H1 (cell line): Measurements from ENCODE around the gene ZFAND3. TPM values are rescaled to one million over a fixed set of nuclear protein-coding genes. Genes with fewer than 3 reads are reported as not detected.
A peak's percentile ranks its signal among the peaks of the same experiment; 100 is the strongest.

ENCODE experiments used
- CTCF ChIA-PET: fragments of 300-600 bp; sonication (Branson Sonifier 250); formaldehyde crosslinking; loops from one replicate; lab custom pipeline; 2021; ENCODE audit not compliant: partially characterized antibody; lab: Charles Lee
- POLR2A ChIA-PET: fragments of 300-600 bp; sonication (Branson Sonifier 250); formaldehyde crosslinking; loops from one replicate; lab custom pipeline; 2021; ENCODE audit warnings: inconsistent platforms; ENCODE audit not compliant: partially characterized antibody; lab: Charles Lee
- DNase-seq, 2 experiments: peaks; one replicate each; pipeline versions ENCODE4 v3.0.0 to v3.0.0-alpha.2; 2010 to 2022; ENCODE audit warnings: low spot score in 2 of 2, low read depth in 1 of 2, mixed read lengths in 1 of 2
- FAIRE-seq: peaks from 2 replicates; lab custom pipeline; 2011; peaks lifted over from hg19 to GRCh38; lab: Jason Lieb, UNC
- H2AFZ ChIP-seq: 2 replicates; pipeline ENCODE4 v1.8.1; 2012; ENCODE audit warnings: low read length, inconsistent platforms
- H2AK5ac ChIP-seq: 2 replicates; pipeline ENCODE4 v1.6.1; 2013; ENCODE audit warnings: low read depth, low read length
- H2BK120ac ChIP-seq: replicated peaks from 2 replicates; pipeline ENCODE3; 2013; ENCODE audit warnings: low read depth, low read length, inconsistent platforms
- H2BK12ac ChIP-seq: 2 replicates; pipeline ENCODE4 v1.6.1; 2013; ENCODE audit warnings: low read depth, low read length
- H2BK15ac ChIP-seq: 2 replicates; pipeline ENCODE4 v1.6.1; 2013; ENCODE audit warnings: low read length
- H2BK20ac ChIP-seq: 2 replicates; pipeline ENCODE4 v1.6.1; 2013; ENCODE audit warnings: low read length
- H2BK5ac ChIP-seq: 2 replicates; pipeline ENCODE4 v1.6.1; 2013; ENCODE audit warnings: low read depth, low read length
- H3K14ac ChIP-seq: 2 replicates; pipeline ENCODE4 v1.6.1; 2013; ENCODE audit warnings: inconsistent platforms; ENCODE audit not compliant: insufficient read length
- H3K18ac ChIP-seq: 2 replicates; pipeline ENCODE4 v1.6.1; 2013; ENCODE audit warnings: low read length; ENCODE audit errors: extremely low read depth
- H3K23ac ChIP-seq: 2 replicates; pipeline ENCODE4 v1.6.1; 2013; ENCODE audit warnings: inconsistent platforms; ENCODE audit not compliant: insufficient read length
- H3K23me2 ChIP-seq: 2 replicates; pipeline ENCODE4 v1.6.1; 2013; ENCODE audit warnings: low read depth, low read length
- H3K27ac ChIP-seq: 2 replicates; pipeline ENCODE4 v1.6.1; 2011; ENCODE audit warnings: low read depth, low read length, inconsistent platforms
- H3K27me3 ChIP-seq, 4 experiments: replicated peaks in 1 of 4; 1 replicate in 1 of 4; 2 replicates in 3 of 4; pipeline versions ENCODE4 v1.6.1 to v1.8.1; 2011 to 2013; ENCODE audit warnings: low read length in 3 of 4, mild to moderate bottlenecking in 3 of 4, inconsistent platforms in 2 of 4, mixed read lengths in 2 of 4, moderate library complexity in 1 of 4; ENCODE audit not compliant: control insufficient read depth in 3 of 4, insufficient read depth in 3 of 4; ENCODE audit errors: extremely low read depth in 1 of 4
- H3K36me3 ChIP-seq, 4 experiments: 2 replicates each; pipeline versions ENCODE4 v1.6.1 to v1.8.1; 2011 to 2013; ENCODE audit warnings: mild to moderate bottlenecking in 4 of 4, low read length in 3 of 4, moderate library complexity in 2 of 4, control low read depth in 1 of 4, inconsistent platforms in 1 of 4; ENCODE audit not compliant: insufficient read depth in 4 of 4, control insufficient read depth in 2 of 4
- H3K4ac ChIP-seq: replicated peaks from 2 replicates; pipeline ENCODE3; 2013; ENCODE audit warnings: low read length, low read depth, mixed read lengths, inconsistent platforms; ENCODE audit not compliant: insufficient read length
- H3K4me1 ChIP-seq, 4 experiments: replicated peaks in 1 of 4; 1 replicate in 1 of 4; 2 replicates in 3 of 4; pipeline versions ENCODE4 v1.6.1 to v1.8.1; 2011 to 2013; ENCODE audit warnings: low read length in 3 of 4, inconsistent platforms in 2 of 4, mixed read lengths in 1 of 4; ENCODE audit not compliant: insufficient read depth in 4 of 4, control insufficient read depth in 3 of 4
- H3K4me2 ChIP-seq, 2 experiments: 2 replicates each; pipeline versions ENCODE4 v1.6.1 to v1.8.1; 2011 to 2013; ENCODE audit warnings: low read depth in 2 of 2, low read length in 2 of 2, control low read depth in 1 of 2, inconsistent platforms in 1 of 2, mild to moderate bottlenecking in 1 of 2; ENCODE audit not compliant: insufficient read depth in 1 of 2
- H3K4me3 ChIP-seq, 4 experiments: fragments of 200-600, 300-600 bp in 1 of 4; sonication (generic), shearing (Covaris generic), sonication (Bioruptor Twin) in 1 of 4; 2 replicates each; pipeline versions ENCODE4 v1.5.1 to v1.8.1; 2011 to 2016; ENCODE audit warnings: low read length in 4 of 4, low read depth in 3 of 4, control low read depth in 2 of 4, inconsistent platforms in 2 of 4, mild to moderate bottlenecking in 2 of 4, mixed read lengths in 1 of 4, moderate library complexity in 1 of 4; ENCODE audit not compliant: insufficient read depth in 2 of 4; ENCODE audit errors: extremely low read depth in 1 of 4
- H3K56ac ChIP-seq: replicated peaks from 2 replicates; pipeline ENCODE3; 2013; ENCODE audit warnings: low read depth, mild to moderate bottlenecking, mixed read lengths, low read length, inconsistent platforms; ENCODE audit not compliant: insufficient read length
- H3K79me1 ChIP-seq: 2 replicates; pipeline ENCODE4 v1.6.1; 2013; ENCODE audit warnings: low read depth, low read length, control low read depth
- H3K79me2 ChIP-seq, 2 experiments: 2 replicates each; pipeline versions ENCODE4 v1.6.1 to v1.8.1; 2012 to 2013; ENCODE audit warnings: low read length in 2 of 2, mild to moderate bottlenecking in 2 of 2, inconsistent platforms in 1 of 2; ENCODE audit not compliant: insufficient read depth in 2 of 2, control insufficient read depth in 1 of 2
- H3K9ac ChIP-seq, 4 experiments: replicated peaks in 1 of 4; 1 replicate in 1 of 4; 2 replicates in 3 of 4; pipeline versions ENCODE4 v1.6.1 to v1.8.1; 2011 to 2013; ENCODE audit warnings: low read depth in 3 of 4, low read length in 3 of 4, control low read depth in 2 of 4, mild to moderate bottlenecking in 2 of 4, moderate library complexity in 2 of 4, inconsistent platforms in 1 of 4; ENCODE audit errors: extremely low read depth in 1 of 4
- H3K9me3 ChIP-seq, 2 experiments: 2 replicates each; pipeline versions ENCODE4 v1.6.1 to v1.8.1; 2012 to 2013; ENCODE audit warnings: mild to moderate bottlenecking in 2 of 2, moderate library complexity in 2 of 2, control low read depth in 1 of 2, inconsistent platforms in 1 of 2, low read depth in 1 of 2, low read length in 1 of 2, mixed read lengths in 1 of 2; ENCODE audit not compliant: insufficient read depth in 2 of 2
- H4K20me1 ChIP-seq, 2 experiments: replicated peaks in 1 of 2; 2 replicates each; pipeline versions ENCODE3 to v1.8.1; 2011 to 2013; ENCODE audit warnings: inconsistent platforms in 2 of 2, low read length in 2 of 2, mild to moderate bottlenecking in 1 of 2; ENCODE audit not compliant: insufficient read depth in 2 of 2, control insufficient read depth in 1 of 2
- H4K5ac ChIP-seq: 2 replicates; pipeline ENCODE4 v1.6.1; 2013; ENCODE audit warnings: low read length, low read depth, mixed read lengths, inconsistent platforms; ENCODE audit not compliant: insufficient read length
- H4K8ac ChIP-seq: 2 replicates; pipeline ENCODE4 v1.8.0; 2013; ENCODE audit warnings: mild to moderate bottlenecking, moderate library complexity, low read length, inconsistent platforms; ENCODE audit not compliant: insufficient read depth; ENCODE audit errors: extremely low read depth
- H4K91ac ChIP-seq: replicated peaks from 2 replicates; pipeline ENCODE3; 2013; ENCODE audit warnings: low read length, mixed read lengths, inconsistent platforms; ENCODE audit not compliant: insufficient read length
- CBX5 ChIP-seq: fragments of 300-800, 300-1000 bp; sonication (generic); IDR thresholded peaks from 2 replicates; pipeline ENCODE4 v1.7.1; 2016; ENCODE audit warnings: antibody characterized with exemption, low read length, low read depth
- CBX8 ChIP-seq: fragments of 300-800, 300-1000 bp; sonication (generic); IDR thresholded peaks from 2 replicates; pipeline ENCODE4 v1.7.1; 2016; ENCODE audit warnings: low read depth, low read length, borderline replicate concordance
- POU5F1 ChIP-seq: IDR thresholded peaks from 2 replicates; pipeline ENCODE4 v1.6.1; 2011; ENCODE audit warnings: low read depth, mild to moderate bottlenecking, low read length, moderate library complexity
- RFX5 ChIP-seq: IDR thresholded peaks from 2 replicates; pipeline ENCODE4 v1.6.1; 2011; ENCODE audit warnings: low read depth, low read length, improper control_type of control experiment, borderline replicate concordance
- RNF2 ChIP-seq: fragments of 200-900, 300-1000 bp; sonication (generic); IDR thresholded peaks from 2 replicates; pipeline ENCODE4 v1.7.1; 2016; ENCODE audit warnings: borderline replicate concordance, low read depth, mild to moderate bottlenecking, antibody characterized with exemption, low read length; ENCODE audit not compliant: poor library complexity, severe bottlenecking; ENCODE audit errors: missing control alignments
- SAP30 ChIP-seq: fragments of 300-600 bp; sonication (generic); IDR thresholded peaks from 2 replicates; pipeline ENCODE4 v1.7.1; 2012; ENCODE audit warnings: low read length, moderate library complexity, mild to moderate bottlenecking, inconsistent platforms; ENCODE audit not compliant: insufficient read depth, insufficient replicate concordance
- SIRT6 ChIP-seq: IDR thresholded peaks from one replicate; pipeline ENCODE4 v1.7.1; 2012; ENCODE audit warnings: low read length, inconsistent platforms
- ZNF274 ChIP-seq: IDR thresholded peaks from 2 replicates; pipeline ENCODE4 v1.7.0; 2012; ENCODE audit warnings: low read length, borderline replicate concordance; ENCODE audit errors: extremely low read depth
- WGBS, 2 experiments: shearing (Covaris generic) in 1 of 2; methylation state at CpG; one replicate each; pipeline versions ENCODE4 v1.1.6 to v1.1.7; 2013 to 2015; ENCODE audit warnings: low lambda C conversion rate in 2 of 2, mixed read lengths in 2 of 2, inconsistent platforms in 1 of 2, low coverage in 1 of 2, missing lambda C conversion rate in 1 of 2; ENCODE audit not compliant: insufficient replicate concordance in 2 of 2, insufficient coverage in 1 of 2, insufficient read length in 1 of 2; ENCODE audit errors: extremely low coverage in 1 of 2, missing lambda C conversion rate in 1 of 2; 5-methylcytosine and 5-hydroxymethylcytosine counted together
- polyA plus RNA-seq, 7 experiments: library from polyadenylated mRNA; depleted of rRNA in 3 of 7; stranded (reverse) in 5 of 7; unstranded in 2 of 7; fragments of >200 nt in 5 of 7; fragments of 200-250 nt in 2 of 7; gene quantifications; 1 replicate in 5 of 7; 2 replicates in 1 of 7; 4 replicates in 1 of 7; pipeline versions ENCODE4 v1.2.1 to v1.2.3, GENCODE V29; 2011 to 2013; ENCODE audit warnings: missing spikeins in 2 of 7, mixed read lengths in 2 of 7
- total RNA-seq: library from RNA; stranded (reverse); fragmentation: NEBNext Ultra II Directional; extraction: Animal tissue kit (Norgen Biotek cat#: 25700); gene quantifications from 2 replicates; pipeline ENCODE4 v1.2.1, GENCODE V29; 2021
- TF ChIP-seq, protein P1 (sequence below): IDR thresholded peaks from 2 replicates; pipeline ENCODE4 v1.6.1; 2012; ENCODE audit warnings: low read length, inconsistent platforms
- TF ChIP-seq, protein P2 (sequence below): IDR thresholded peaks from 2 replicates; pipeline ENCODE4 v1.6.1; 2012; ENCODE audit warnings: inconsistent platforms
- TF ChIP-seq, protein P3 (sequence below): IDR thresholded peaks from 2 replicates; pipeline ENCODE4 v1.6.1; 2012; ENCODE audit warnings: inconsistent platforms

ZFAND3 gene
- total and polyA plus RNA-seq, 2 of the 8 experiments (the other 6 are each of a cell fraction or from before 2014, with no cell fraction given) = 13.0 to 51.3 TPM

DNA sequence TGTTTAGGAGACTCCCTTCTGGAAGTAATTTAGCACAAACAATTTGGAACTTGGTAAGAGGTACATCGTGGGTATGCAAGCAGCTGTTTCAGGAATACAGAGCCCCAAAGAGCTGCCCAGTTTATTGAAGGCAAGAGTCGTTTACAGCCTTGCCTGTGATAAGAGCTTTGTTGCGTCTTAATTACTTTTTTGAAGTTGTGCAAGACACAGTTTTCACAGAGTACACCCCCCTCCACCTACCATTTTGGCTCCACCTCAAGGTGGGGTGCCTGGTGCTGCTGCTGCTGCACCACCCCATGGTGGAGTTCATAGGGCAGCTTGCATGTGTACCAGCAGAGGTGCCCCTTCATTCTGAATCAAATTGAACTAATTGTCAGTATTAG, 296.1 kb downstream of the ZFAND3 start:
- H4K91ac ChIP-seq = no peak overlapping the region
- H2BK12ac ChIP-seq = no peak overlapping the region
- DNase-seq (no peak), FAIRE-seq (no peak)
- no peak overlapping the region for H3K14ac ChIP-seq
- H3K9me3 ChIP-seq = no peaks in the 10 kb centered on the region
- peaks cover 0 to 2% of the 10 kb centered on the region in 2 experiments for H4K20me1 ChIP-seq
- no peaks in the 10 kb centered on the region for H3K79me1 ChIP-seq
- H2AK5ac ChIP-seq = no peak overlapping the region
- H3K4ac ChIP-seq = no peak overlapping the region
- no peaks in the 10 kb centered on the region for H3K27me3 ChIP-seq
- no peaks in the 10 kb centered on the region for H3K79me2 ChIP-seq
- no peak overlapping the region for H3K23ac ChIP-seq
- no peak overlapping the region for H4K8ac ChIP-seq
- no peak overlapping the region for H3K4me3 ChIP-seq
- H2BK20ac ChIP-seq = 0 out of 2 replicates have a peak overlapping the region, but pooled peaks have one; percentile 27
- no peak overlapping the region; the same call in 1 of the 2 replicates for H3K18ac ChIP-seq
- H3K36me3 ChIP-seq = no peaks in the 10 kb centered on the region
- POLR2A ChIA-PET = no interaction called here
- WGBS, 2 experiments = 91% methylated on average over 3 of the region's 3 CpGs; no CpG with 5 or more reads in 1 of the 2 experiments
- H2BK15ac ChIP-seq = no peak overlapping the region
- no peak overlapping the region for H3K27ac ChIP-seq
- no peak overlapping the region for H3K9ac ChIP-seq
- H3K56ac ChIP-seq = no peak overlapping the region
- H2BK120ac ChIP-seq = no peak overlapping the region
- no peak overlapping the region for H2AFZ ChIP-seq
- CTCF ChIA-PET = interaction anchor here (0.6 to 2.1 kb wide), 6 partner anchors 16 to 411 kb away, joined by 3 to 7 read pairs (median 4); no protein-coding TSS in a partner anchor
- H3K4me1 ChIP-seq = peaks cover 0 to 4% (median 3%) of the 10 kb centered on the region in 4 experiments; a peak in 3 of 7 replicates
- no peak overlapping the region for H4K5ac ChIP-seq
- no peak overlapping the region for H2BK5ac ChIP-seq
- H3K4me2 ChIP-seq = no peak overlapping the region
- H3K23me2 ChIP-seq = no peaks in the 10 kb centered on the region
- TF ChIP-seq SIRT6 (no peak), CBX5 (no peak), CBX8 (no peak), RFX5 (no peak), POU5F1 (no peak), ZNF274 (no peak), RNF2 (no peak), SAP30 (no peak)
- TF ChIP-seq, protein P1, sequence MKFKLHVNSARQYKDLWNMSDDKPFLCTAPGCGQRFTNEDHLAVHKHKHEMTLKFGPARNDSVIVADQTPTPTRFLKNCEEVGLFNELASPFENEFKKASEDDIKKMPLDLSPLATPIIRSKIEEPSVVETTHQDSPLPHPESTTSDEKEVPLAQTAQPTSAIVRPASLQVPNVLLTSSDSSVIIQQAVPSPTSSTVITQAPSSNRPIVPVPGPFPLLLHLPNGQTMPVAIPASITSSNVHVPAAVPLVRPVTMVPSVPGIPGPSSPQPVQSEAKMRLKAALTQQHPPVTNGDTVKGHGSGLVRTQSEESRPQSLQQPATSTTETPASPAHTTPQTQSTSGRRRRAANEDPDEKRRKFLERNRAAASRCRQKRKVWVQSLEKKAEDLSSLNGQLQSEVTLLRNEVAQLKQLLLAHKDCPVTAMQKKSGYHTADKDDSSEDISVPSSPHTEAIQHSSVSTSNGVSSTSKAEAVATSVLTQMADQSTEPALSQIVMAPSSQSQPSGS = no peak
- TF ChIP-seq, protein P2, sequence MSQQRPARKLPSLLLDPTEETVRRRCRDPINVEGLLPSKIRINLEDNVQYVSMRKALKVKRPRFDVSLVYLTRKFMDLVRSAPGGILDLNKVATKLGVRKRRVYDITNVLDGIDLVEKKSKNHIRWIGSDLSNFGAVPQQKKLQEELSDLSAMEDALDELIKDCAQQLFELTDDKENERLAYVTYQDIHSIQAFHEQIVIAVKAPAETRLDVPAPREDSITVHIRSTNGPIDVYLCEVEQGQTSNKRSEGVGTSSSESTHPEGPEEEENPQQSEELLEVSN = no peak
- TF ChIP-seq, protein P3, sequence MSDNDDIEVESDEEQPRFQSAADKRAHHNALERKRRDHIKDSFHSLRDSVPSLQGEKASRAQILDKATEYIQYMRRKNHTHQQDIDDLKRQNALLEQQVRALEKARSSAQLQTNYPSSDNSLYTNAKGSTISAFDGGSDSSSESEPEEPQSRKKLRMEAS = no peak
